Activated CD4-positive, alpha-beta T cell treated with anti-CD3 and anti-CD28 coated beads, Interleukin-2, Interleukin-4, amounts not matched to agents 100 ng/mL and 50 ng/mL, durations not matched to agents 16 hours and 8 hours (primary cell): Measurements from ENCODE around the gene LGALS7B.
"Not testable (repeated sequence)": the region's sequence is repeated elsewhere in the genome, so short reads cannot be mapped to it uniquely, and the experiment has no call there.

Experiments used
- DNase-seq: peaks from one replicate; pipeline ENCODE4 v3.0.0-alpha.2; 2020; ENCODE audit warnings: low spot score

LGALS7B gene

GRCh38 chr19:38770228-38770948 lies 18.6 kb upstream of the LGALS7B start:
- DNase-seq = not testable (repeated sequence)

- DNase-seq = not testable (repeated sequence)
Observed at GRCh38 chr19:38770949-38771275, 18.1 kb upstream of the LGALS7B start.

DNA sequence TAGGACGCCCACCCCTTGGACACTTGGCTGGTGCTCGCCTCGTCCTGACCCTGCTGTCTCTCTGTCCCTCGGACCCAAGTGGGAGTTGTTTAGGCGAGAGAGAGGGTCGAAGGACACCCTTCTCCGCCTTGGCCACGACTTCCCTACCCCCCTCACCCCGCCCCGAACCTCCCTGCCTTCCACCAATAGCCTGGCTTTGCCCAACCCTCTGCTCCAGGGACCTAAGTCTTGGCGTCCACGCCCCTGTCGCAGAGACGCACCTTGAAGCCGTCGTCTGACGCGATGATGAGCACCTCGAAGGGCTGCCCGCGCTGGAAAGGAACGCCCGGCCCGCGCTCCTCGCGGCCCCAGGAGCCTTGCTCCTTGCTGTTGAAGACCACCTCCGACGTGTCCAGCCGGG lies 17.4 kb upstream of the LGALS7B start:
- DNase-seq = not testable (repeated sequence)

GRCh38 chr19:38773469-38774177 lies 15.4 kb upstream of the LGALS7B start, which contains the start of gene LGALS7:
Gene LGALS7, minus strand, starts transcription at chr19:38773517. Its CDS starts 25 bp downstream, at chr19:38773492.
- no peak for DNase-seq

DNA sequence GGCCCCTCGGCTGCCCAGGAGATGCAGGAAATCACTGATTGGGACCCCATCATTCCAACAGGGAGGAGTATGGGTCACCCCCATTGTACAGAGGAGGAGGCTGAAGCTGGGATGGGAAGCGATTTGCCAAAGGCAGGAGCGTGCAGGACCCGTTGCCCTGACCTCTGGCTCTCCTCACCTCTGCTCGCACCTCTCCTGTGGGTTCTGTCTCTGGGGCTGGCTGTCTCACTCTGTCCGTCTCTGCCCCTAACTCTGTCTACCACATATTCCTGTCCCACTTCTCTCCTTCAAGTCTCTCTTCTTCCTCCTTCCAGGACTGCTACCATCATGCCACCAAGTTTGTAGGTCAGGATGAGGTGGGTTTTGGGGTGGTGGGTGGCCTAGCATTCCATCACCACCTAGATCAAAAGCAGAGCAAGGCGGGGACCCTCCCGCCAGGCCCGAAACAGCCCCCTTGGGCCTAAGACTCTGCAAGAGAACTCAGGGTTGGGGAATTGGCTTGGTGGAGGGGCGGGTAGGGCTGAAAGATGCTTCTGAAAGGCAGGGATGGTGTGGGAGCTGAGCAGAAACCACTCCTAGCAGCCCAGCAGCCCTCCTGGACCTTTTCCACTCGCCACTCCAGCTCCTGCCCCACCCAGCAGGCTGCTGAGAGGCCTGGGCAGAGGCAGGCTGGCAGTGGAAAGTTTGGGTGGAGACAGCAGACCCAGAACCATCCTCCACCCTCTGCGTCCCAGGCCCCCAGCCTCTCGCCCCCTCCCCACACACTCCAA lies 14.6 kb upstream of the LGALS7B start:
- no peak for DNase-seq

GRCh38 chr19:38778733-38779132 lies 10.3 kb upstream of the LGALS7B start:
- DNase-seq = no peak

DNA sequence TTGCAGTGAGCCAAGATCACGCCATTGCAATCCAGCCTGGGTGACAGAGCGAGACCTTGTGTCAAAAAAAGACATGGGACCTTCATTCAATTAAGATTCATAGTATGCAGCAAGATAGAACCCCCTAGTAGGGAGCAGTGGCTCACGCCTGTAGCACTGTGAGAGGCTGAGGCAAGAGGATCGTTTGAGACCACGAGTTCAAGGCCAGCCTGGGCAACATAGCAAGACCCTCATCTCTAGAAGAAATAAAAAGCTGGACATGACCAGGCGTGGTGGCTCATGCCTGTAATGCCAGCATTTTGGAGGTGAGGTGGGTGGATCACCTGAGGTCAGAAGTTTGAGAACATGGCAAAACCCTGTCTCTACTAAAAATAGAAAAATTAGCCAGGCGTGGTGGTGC lies 8.6 kb upstream of the LGALS7B start:
- no peak for DNase-seq

GRCh38 chr19:38781058-38781457 lies 7.9 kb upstream of the LGALS7B start:
- DNase-seq = no peak

- not testable (repeated sequence) for DNase-seq
Observed at GRCh38 chr19:38782212-38782611, 6.8 kb upstream of the LGALS7B start.

DNA sequence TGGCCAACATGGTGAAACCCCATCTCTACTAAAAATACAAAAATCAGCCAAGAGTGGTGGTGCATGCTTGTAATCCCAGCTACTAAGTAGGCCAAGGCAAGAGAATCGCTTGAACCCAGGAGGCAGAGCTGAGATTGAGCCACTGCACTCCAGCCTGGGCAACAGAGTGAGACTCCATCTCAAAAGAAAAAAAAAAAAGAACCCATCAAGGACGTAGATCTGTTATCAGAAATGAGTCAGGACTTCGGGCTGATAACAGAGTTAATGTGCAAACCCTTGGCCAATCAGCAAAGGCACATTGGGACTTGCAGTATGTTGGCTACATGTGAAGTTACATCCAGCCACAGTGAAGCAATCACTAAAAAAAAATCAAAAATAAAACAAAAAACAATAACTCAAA lies 4.8 kb upstream of the LGALS7B start:
- DNase-seq = no peak

DNA sequence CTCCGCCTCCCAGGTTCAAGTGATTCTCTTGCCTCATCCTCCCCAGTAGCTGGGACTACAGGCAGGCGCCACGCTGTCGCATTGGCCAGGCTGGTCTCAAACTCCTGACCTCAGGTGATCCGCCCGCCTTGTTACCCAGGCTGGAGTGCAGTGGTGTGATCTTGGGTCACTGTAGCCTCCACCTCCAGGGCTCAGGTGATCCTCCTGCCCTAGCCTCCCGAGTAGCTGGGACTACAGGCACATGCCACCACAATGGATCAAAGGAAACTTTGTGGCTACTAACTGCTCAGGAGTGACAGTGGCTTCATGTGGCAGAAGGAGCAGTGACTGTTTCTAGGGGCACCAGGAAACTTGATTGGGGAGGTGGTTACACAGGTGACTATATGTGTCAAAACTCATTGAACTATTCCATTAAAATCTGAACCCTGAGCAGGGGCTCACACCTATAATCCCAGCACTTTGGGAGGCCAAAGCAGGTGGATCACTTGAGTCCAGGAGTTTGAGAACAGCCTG lies 3.8 kb upstream of the LGALS7B start:
- no peak for DNase-seq

- DNase-seq = not testable (repeated sequence)
Observed at GRCh38 chr19:38786061-38786460, 2.9 kb upstream of the LGALS7B start.

- no peak for DNase-seq
Observed at GRCh38 chr19:38786572-38787265, 2.3 kb upstream of the LGALS7B start.

GRCh38 chr19:38790507-38791403 lies 1.8 kb downstream of the LGALS7B start:
- DNase-seq = not testable (repeated sequence)

DNA sequence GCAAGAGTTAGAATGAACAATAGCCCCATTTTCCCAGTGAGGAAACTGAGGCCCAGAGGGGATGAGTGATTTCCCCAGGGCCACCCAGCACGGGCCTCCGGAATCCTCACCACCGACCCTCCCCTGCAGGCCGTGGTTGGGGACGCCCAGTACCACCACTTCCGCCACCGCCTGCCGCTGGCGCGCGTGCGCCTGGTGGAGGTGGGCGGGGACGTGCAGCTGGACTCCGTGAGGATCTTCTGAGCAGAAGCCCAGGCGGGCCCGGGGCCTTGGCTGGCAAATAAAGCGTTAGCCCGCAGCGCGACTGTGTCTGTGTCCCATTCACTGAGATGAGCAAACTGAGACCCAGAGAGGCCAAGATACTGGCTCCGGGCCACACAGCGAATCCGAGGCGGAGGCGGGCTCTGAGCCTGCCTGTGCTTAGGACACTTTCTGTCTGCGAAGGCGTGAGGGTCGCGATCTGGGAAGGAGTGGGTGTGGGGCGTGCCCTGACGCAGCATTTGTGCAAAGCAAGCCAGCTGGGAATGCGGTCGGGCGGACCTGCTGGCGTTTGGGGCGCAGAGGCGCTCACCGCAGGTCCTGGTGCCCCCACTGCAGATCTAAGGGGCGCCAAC lies 2.6 kb downstream of the LGALS7B start:
- not testable (repeated sequence) for DNase-seq

GRCh38 chr19:38792250-38793111 lies 3.5 kb downstream of the LGALS7B start:
- peak; percentile 17 for DNase-seq

- no peak for DNase-seq
Observed at GRCh38 chr19:38793177-38793576, 4.2 kb downstream of the LGALS7B start.

GRCh38 chr19:38793671-38794070 lies 4.7 kb downstream of the LGALS7B start:
- no peak for DNase-seq

GRCh38 chr19:38795549-38795948 lies 6.5 kb downstream of the LGALS7B start:
- no peak for DNase-seq

- DNase-seq = no peak
Observed at GRCh38 chr19:38796154-38796553, 7.2 kb downstream of the LGALS7B start.
